Liver (tissue), 9 donors: Measurements from ENCODE around the gene ABHD3. TPM values are rescaled to one million over a fixed set of nuclear protein-coding genes. Genes with fewer than 3 reads are reported as not detected.

Experiments used
- DNase-seq: peaks from one replicate; pipeline ENCODE4 v3.0.0-alpha.2; 2017; ENCODE audit warnings: low spot score
- H3K27ac ChIP-seq, 2 donors: one replicate each; pipeline ENCODE4 v1.7.0; 2013; ENCODE audit warnings: inconsistent platforms in 2 of 2, low read length in 2 of 2, control low read depth in 1 of 2, low read depth in 1 of 2, mild to moderate bottlenecking in 1 of 2
- H3K27me3 ChIP-seq, 4 donors: one replicate each; pipeline versions ENCODE4 v1.6.1 to v1.7.0; 2013; ENCODE audit warnings: low read length in 3 of 4, inconsistent platforms in 1 of 4, mild to moderate bottlenecking in 1 of 4, moderate library complexity in 1 of 4; ENCODE audit not compliant: control insufficient read depth in 4 of 4, insufficient read depth in 4 of 4
- H3K36me3 ChIP-seq, 4 donors: one replicate each; pipeline versions ENCODE4 v1.6.1 to v1.7.0; 2013; ENCODE audit warnings: low read length in 3 of 4, mild to moderate bottlenecking in 3 of 4, low read depth in 1 of 4, moderate library complexity in 1 of 4; ENCODE audit not compliant: control insufficient read depth in 4 of 4, insufficient read depth in 3 of 4
- H3K4me1 ChIP-seq, 4 donors: one replicate each; pipeline versions ENCODE4 v1.6.1 to v1.7.0; 2013; ENCODE audit warnings: low read length in 3 of 4, mild to moderate bottlenecking in 3 of 4, moderate library complexity in 1 of 4; ENCODE audit not compliant: control insufficient read depth in 4 of 4, insufficient read depth in 4 of 4
- H3K4me3 ChIP-seq, 3 donors: one replicate each; pipeline versions ENCODE4 v1.6.1 to v1.7.0; 2013; ENCODE audit warnings: low read length in 3 of 3, control low read depth in 1 of 3, low read depth in 1 of 3, mild to moderate bottlenecking in 1 of 3
- H3K9ac ChIP-seq, 2 donors: one replicate each; pipeline ENCODE4 v1.7.0; 2013; ENCODE audit warnings: low read length in 2 of 2, mild to moderate bottlenecking in 2 of 2, moderate library complexity in 2 of 2, control low read depth in 1 of 2, low read depth in 1 of 2
- H3K9me3 ChIP-seq, 4 donors: one replicate each; pipeline versions ENCODE4 v1.6.1 to v1.7.0; 2013; ENCODE audit warnings: low read length in 3 of 4; ENCODE audit not compliant: control insufficient read depth in 4 of 4
- EGR1 ChIP-seq, 2 donors: IDR thresholded peaks; 2 replicates each; pipeline ENCODE4 v1.6.1; 2016 to 2018; ENCODE audit warnings: antibody characterized with exemption in 2 of 2, low read depth in 2 of 2
- FOXA1 ChIP-seq: IDR thresholded peaks from 2 replicates; pipeline ENCODE4 v1.6.1; 2016; ENCODE audit warnings: antibody characterized with exemption
- FOXA2 ChIP-seq: IDR thresholded peaks from 2 replicates; pipeline ENCODE4 v1.6.1; 2016; ENCODE audit warnings: antibody characterized with exemption
- GABPA ChIP-seq, 2 donors: IDR thresholded peaks in 1 of 2; conservative IDR thresholded peaks in 1 of 2; 2 replicates each; pipeline ENCODE4 v1.6.1; 2016; ENCODE audit warnings: antibody characterized with exemption in 2 of 2, mild to moderate bottlenecking in 1 of 2, moderate library complexity in 1 of 2
- HNF4A ChIP-seq, 2 donors: conservative IDR thresholded peaks; 2 replicates each; pipeline ENCODE4 v1.6.1; 2016; ENCODE audit warnings: antibody characterized with exemption in 2 of 2, mild to moderate bottlenecking in 2 of 2
- HNF4G ChIP-seq: IDR thresholded peaks from 2 replicates; pipeline ENCODE4 v1.6.1; 2016; ENCODE audit warnings: antibody characterized with exemption
- JUND ChIP-seq, 2 donors: IDR thresholded peaks; 2 replicates each; pipeline ENCODE4 v1.6.1; 2016; ENCODE audit warnings: antibody characterized with exemption in 2 of 2
- NR2F2 ChIP-seq: IDR thresholded peaks from 2 replicates; pipeline ENCODE4 v1.6.1; 2016; ENCODE audit warnings: antibody characterized with exemption
- SP1 ChIP-seq: IDR thresholded peaks from 2 replicates; pipeline ENCODE4 v1.6.1; 2018; ENCODE audit warnings: antibody characterized with exemption, mild to moderate bottlenecking
- TAF1 ChIP-seq: conservative IDR thresholded peaks from 2 replicates; pipeline ENCODE4 v1.6.1; 2016; ENCODE audit warnings: antibody characterized with exemption, mild to moderate bottlenecking
- YY1 ChIP-seq: IDR thresholded peaks from 2 replicates; pipeline ENCODE4 v1.6.1; 2016; ENCODE audit warnings: antibody characterized with exemption, mild to moderate bottlenecking
- WGBS: extraction: QIAGEN DNeasy Blood & Tissue Kit; methylation state at CpG from one replicate; pipeline ENCODE4 v1.1.7; 2013; 5-methylcytosine and 5-hydroxymethylcytosine counted together
- polyA plus RNA-seq, 2 donors: library from polyadenylated mRNA; stranded (reverse) in 1 of 2; unstranded in 1 of 2; fragments of 200-250 nt in 1 of 2; fragments of >200 nt in 1 of 2; fragmentation: Nextera tagmentation in 1 of 2; extraction: Ambion mirVana in 1 of 2; gene quantifications; one replicate each; pipeline versions ENCODE4 v1.2.1 to v1.2.3, GENCODE V29; 2013 to 2015
- total RNA-seq, 2 donors: library from RNA; depleted of rRNA; stranded (reverse); fragments of >200 nt; gene quantifications; one replicate each; pipeline ENCODE4 v1.2.3, GENCODE V29; 2014
- TF ChIP-seq, protein P1 (sequence below): fragments of 150-350 bp; IDR thresholded peaks from 2 replicates; pipeline ENCODE4 v1.5.1; 2017; ENCODE audit warnings: improper control_type of control experiment, low read depth, low read length; ENCODE audit not compliant: missing input control
- TF ChIP-seq, protein P2 (sequence below): IDR thresholded peaks from 2 replicates; pipeline ENCODE4 v1.6.1; 2016; ENCODE audit warnings: antibody characterized with exemption
- TF ChIP-seq, protein P3 (sequence below): IDR thresholded peaks from 2 replicates; pipeline ENCODE4 v1.6.1; 2016; ENCODE audit warnings: antibody characterized with exemption, mild to moderate bottlenecking
- TF ChIP-seq, protein P4 (sequence below): IDR thresholded peaks from 2 replicates; pipeline ENCODE4 v1.6.1; 2016; ENCODE audit warnings: antibody characterized with exemption
- TF ChIP-seq, protein P5 (sequence below): IDR thresholded peaks from 2 replicates; pipeline ENCODE4 v1.6.1; 2016; ENCODE audit warnings: antibody characterized with exemption
- donor health status: healthy.
- donor health status: healthy.
- donor health status: healthy.
- donor health status: healthy.
- donor health status: healthy.

ABHD3 gene
- total and polyA plus RNA-seq, 4 donors = 20.0 to 48.9 (median 33.2) TPM

DNA sequence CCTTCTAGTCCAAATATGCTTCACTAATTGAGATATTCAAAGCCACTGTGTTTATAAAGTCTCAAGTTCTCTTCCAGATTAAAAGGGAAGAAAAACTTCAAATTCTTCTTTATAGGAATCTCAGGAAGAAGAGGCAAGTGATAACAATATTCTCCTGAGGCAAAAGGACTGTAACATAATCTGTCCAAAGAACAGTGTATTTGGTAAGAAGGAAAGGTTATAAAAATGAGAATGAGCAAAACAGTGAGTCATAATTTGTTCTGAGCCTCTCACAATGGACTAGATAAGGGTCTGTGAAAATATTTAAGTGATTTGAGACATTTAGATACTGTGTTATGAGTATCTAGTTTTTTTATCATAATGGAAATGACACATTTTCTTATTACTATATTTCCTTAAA, 48.2 kb downstream of the ABHD3 start:
- no peak for DNase-seq
- Histone ChIP-seq H3K4me1 (peaks cover 0 to 2% (median 0%) of the 10 kb centered on the region in 4 donors), H3K36me3 (peaks cover 1 to 12% (median 6%) of the 10 kb centered on the region in 4 donors), H3K27ac (no peak overlapping the region), H3K27me3 (no peaks in the 10 kb centered on the region), H3K9ac (no peak overlapping the region), H3K4me3 (no peak overlapping the region), H3K9me3 (no peaks in the 10 kb centered on the region)
- TF ChIP-seq YY1 = no peak
- no peak for TF ChIP-seq HNF4A (conservative IDR thresholded peaks at IDR 0.05)
- TF ChIP-seq JUND (IDR thresholded peaks at IDR 0.05) = no peak
- TF ChIP-seq HNF4G = no peak
- TF ChIP-seq, protein P1, sequence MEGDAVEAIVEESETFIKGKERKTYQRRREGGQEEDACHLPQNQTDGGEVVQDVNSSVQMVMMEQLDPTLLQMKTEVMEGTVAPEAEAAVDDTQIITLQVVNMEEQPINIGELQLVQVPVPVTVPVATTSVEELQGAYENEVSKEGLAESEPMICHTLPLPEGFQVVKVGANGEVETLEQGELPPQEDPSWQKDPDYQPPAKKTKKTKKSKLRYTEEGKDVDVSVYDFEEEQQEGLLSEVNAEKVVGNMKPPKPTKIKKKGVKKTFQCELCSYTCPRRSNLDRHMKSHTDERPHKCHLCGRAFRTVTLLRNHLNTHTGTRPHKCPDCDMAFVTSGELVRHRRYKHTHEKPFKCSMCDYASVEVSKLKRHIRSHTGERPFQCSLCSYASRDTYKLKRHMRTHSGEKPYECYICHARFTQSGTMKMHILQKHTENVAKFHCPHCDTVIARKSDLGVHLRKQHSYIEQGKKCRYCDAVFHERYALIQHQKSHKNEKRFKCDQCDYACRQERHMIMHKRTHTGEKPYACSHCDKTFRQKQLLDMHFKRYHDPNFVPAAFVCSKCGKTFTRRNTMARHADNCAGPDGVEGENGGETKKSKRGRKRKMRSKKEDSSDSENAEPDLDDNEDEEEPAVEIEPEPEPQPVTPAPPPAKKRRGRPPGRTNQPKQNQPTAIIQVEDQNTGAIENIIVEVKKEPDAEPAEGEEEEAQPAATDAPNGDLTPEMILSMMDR = no peak
- no peak for TF ChIP-seq TAF1
- TF ChIP-seq NR2F2 = no peak
- TF ChIP-seq FOXA2 = no peak
- TF ChIP-seq SP1 = no peak
- TF ChIP-seq EGR1 (IDR thresholded peaks at IDR 0.05; ENCODE audit: low read depth in 2 of 2) = no peak
- TF ChIP-seq, protein P2, sequence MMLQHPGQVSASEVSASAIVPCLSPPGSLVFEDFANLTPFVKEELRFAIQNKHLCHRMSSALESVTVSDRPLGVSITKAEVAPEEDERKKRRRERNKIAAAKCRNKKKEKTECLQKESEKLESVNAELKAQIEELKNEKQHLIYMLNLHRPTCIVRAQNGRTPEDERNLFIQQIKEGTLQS = no peak
- TF ChIP-seq, protein P3, sequence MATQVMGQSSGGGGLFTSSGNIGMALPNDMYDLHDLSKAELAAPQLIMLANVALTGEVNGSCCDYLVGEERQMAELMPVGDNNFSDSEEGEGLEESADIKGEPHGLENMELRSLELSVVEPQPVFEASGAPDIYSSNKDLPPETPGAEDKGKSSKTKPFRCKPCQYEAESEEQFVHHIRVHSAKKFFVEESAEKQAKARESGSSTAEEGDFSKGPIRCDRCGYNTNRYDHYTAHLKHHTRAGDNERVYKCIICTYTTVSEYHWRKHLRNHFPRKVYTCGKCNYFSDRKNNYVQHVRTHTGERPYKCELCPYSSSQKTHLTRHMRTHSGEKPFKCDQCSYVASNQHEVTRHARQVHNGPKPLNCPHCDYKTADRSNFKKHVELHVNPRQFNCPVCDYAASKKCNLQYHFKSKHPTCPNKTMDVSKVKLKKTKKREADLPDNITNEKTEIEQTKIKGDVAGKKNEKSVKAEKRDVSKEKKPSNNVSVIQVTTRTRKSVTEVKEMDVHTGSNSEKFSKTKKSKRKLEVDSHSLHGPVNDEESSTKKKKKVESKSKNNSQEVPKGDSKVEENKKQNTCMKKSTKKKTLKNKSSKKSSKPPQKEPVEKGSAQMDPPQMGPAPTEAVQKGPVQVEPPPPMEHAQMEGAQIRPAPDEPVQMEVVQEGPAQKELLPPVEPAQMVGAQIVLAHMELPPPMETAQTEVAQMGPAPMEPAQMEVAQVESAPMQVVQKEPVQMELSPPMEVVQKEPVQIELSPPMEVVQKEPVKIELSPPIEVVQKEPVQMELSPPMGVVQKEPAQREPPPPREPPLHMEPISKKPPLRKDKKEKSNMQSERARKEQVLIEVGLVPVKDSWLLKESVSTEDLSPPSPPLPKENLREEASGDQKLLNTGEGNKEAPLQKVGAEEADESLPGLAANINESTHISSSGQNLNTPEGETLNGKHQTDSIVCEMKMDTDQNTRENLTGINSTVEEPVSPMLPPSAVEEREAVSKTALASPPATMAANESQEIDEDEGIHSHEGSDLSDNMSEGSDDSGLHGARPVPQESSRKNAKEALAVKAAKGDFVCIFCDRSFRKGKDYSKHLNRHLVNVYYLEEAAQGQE = no peak
- TF ChIP-seq, protein P4, sequence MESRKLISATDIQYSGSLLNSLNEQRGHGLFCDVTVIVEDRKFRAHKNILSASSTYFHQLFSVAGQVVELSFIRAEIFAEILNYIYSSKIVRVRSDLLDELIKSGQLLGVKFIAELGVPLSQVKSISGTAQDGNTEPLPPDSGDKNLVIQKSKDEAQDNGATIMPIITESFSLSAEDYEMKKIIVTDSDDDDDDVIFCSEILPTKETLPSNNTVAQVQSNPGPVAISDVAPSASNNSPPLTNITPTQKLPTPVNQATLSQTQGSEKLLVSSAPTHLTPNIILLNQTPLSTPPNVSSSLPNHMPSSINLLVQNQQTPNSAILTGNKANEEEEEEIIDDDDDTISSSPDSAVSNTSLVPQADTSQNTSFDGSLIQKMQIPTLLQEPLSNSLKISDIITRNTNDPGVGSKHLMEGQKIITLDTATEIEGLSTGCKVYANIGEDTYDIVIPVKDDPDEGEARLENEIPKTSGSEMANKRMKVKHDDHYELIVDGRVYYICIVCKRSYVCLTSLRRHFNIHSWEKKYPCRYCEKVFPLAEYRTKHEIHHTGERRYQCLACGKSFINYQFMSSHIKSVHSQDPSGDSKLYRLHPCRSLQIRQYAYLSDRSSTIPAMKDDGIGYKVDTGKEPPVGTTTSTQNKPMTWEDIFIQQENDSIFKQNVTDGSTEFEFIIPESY = no peak
- TF ChIP-seq, protein P5, sequence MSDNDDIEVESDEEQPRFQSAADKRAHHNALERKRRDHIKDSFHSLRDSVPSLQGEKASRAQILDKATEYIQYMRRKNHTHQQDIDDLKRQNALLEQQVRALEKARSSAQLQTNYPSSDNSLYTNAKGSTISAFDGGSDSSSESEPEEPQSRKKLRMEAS = no peak

DNA sequence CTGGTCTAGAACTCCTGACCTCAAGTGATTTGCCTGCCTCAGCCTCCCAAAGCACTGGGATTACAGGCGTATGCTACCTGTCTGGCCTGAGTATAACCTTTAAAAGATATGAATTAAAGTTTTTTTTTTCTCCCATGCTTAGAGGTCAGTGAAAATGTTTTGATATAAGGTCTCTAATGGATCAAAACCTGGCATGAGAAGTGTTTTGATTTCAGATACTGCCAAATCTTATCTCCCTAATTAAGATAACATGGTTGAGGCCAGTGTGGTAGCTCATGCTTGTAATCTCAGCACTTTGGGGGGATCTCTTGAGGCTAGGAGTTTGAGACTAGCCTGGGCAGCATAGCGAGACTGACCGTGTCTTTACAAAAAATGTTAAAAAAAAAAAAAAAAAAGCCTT, 51.2 kb downstream of the ABHD3 start:
- no peak overlapping the region for H3K9ac ChIP-seq
- H3K27ac ChIP-seq = no peak overlapping the region
- no peaks in the 10 kb centered on the region for H3K9me3 ChIP-seq
- H3K27me3 ChIP-seq = no peaks in the 10 kb centered on the region
- no peak for DNase-seq
- TF ChIP-seq FOXA2 = no peak
- no peak for TF ChIP-seq HNF4A (conservative IDR thresholded peaks at IDR 0.05)
- no peak for TF ChIP-seq HNF4G
- TF ChIP-seq SP1 = no peak
- TF ChIP-seq, protein P4 = no peak
- TF ChIP-seq FOXA1 = no peak
- TF ChIP-seq YY1 = no peak
- TF ChIP-seq, protein P2 = no peak
- no peak for TF ChIP-seq GABPA (IDR thresholded peaks at IDR 0.05 in 1 of 2, conservative IDR thresholded peaks at IDR 0.05 in 1 of 2)
- no peak for TF ChIP-seq JUND (IDR thresholded peaks at IDR 0.05)
- no peak for TF ChIP-seq NR2F2
- no peak for TF ChIP-seq TAF1
- TF ChIP-seq, protein P3 = no peak
- no peak for TF ChIP-seq EGR1 (IDR thresholded peaks at IDR 0.05; ENCODE audit: low read depth in 2 of 2)
- H3K4me3 ChIP-seq = no peak overlapping the region
- 98% methylated on average over 3 of the region's 3 CpGs for WGBS
- peaks cover 0 to 2% (median 0%) of the 10 kb centered on the region in 4 donors for H3K4me1 ChIP-seq
- H3K36me3 ChIP-seq = peaks cover 2 to 14% (median 8%) of the 10 kb centered on the region in 4 donors
